Epithelial cell of esophagus (primary cell): Measurements from ENCODE around the gene PPM1E.
"Not testable (repeated sequence)": the region's sequence is repeated elsewhere in the genome, so short reads cannot be mapped to it uniquely, and the experiment has no call there.

Experiments used
- DNase-seq: peaks from one replicate; pipeline ENCODE4 v3.0.0; 2010; ENCODE audit warnings: low read depth
- H3K4me3 ChIP-seq: 2 replicates; pipeline ENCODE4 v1.5.1; 2011; ENCODE audit warnings: mild to moderate bottlenecking, low read length, control low read depth
- CTCF ChIP-seq: IDR thresholded peaks from 2 replicates; pipeline ENCODE4 v1.5.1; 2011; ENCODE audit warnings: low read depth, mild to moderate bottlenecking, low read length, control low read depth, inconsistent platforms; ENCODE audit not compliant: insufficient read depth; ENCODE audit errors: missing control alignments

The PPM1E gene

GRCh38 chr17:58831780-58832179 is 76.1 kb downstream of the PPM1E start:
- TF ChIP-seq CTCF = no peak
- no peak for DNase-seq
- no peak overlapping the region for H3K4me3 ChIP-seq

- no peak overlapping the region for H3K4me3 ChIP-seq
- DNase-seq = no peak
These were observed 76.9 kb downstream of the PPM1E start for GRCh38 chr17:58832514-58832913.

GRCh38 chr17:58837699-58838098 is 82.0 kb downstream of the PPM1E start:
- TF ChIP-seq CTCF = no peak
- H3K4me3 ChIP-seq = no peak overlapping the region
- DNase-seq = no peak

More at GRCh38 chr17:58832514-58832913, 76.9 kb downstream of the PPM1E start:
- no peak for TF ChIP-seq CTCF

- TF ChIP-seq CTCF = no peak
- H3K4me3 ChIP-seq = no peak overlapping the region
- DNase-seq = peak; percentile 37
These were observed 85.4 kb downstream of the PPM1E start for GRCh38 chr17:58840820-58841612.

- DNase-seq, H3K4me3 ChIP-seq: not testable (repeated sequence)
These were observed 90.8 kb downstream of the PPM1E start for GRCh38 chr17:58846413-58846812.

GRCh38 chr17:58850106-58850505 is 94.5 kb downstream of the PPM1E start:
- not testable (repeated sequence) for H3K4me3 ChIP-seq, DNase-seq

- no peak overlapping the region for H3K4me3 ChIP-seq
- TF ChIP-seq CTCF = no peak
- no peak for DNase-seq
These were observed 109.6 kb downstream of the PPM1E start for GRCh38 chr17:58865301-58865700.

- no peak for DNase-seq
- H3K4me3 ChIP-seq = no peak overlapping the region
- no peak for TF ChIP-seq CTCF
These were observed 115.1 kb downstream of the PPM1E start for GRCh38 chr17:58870747-58871146.
